NCI-H1694 (cell line): ENCODE measurements around the gene TRMT61A.

Source experiments
- DNase-seq: peaks from one replicate; lab custom pipeline; 2025; lab: John Stamatoyannopoulos, UW

Gene TRMT61A

GRCh38 chr14:103535081-103535890 is 6.3 kb downstream of the TRMT61A start:
- DNase-seq = no peak

GRCh38 chr14:103535891-103536565 is 7.0 kb downstream of the TRMT61A start:
- no peak for DNase-seq

- no peak for DNase-seq
Measured at GRCh38 chr14:103536693-103537092, 7.7 kb downstream of the TRMT61A start.

- DNase-seq = no peak
Measured at GRCh38 chr14:103537175-103537990, 8.4 kb downstream of the TRMT61A start.

GRCh38 chr14:103538291-103539055 is 9.5 kb downstream of the TRMT61A start:
- DNase-seq = no peak

GRCh38 chr14:103539056-103539825 is 10.2 kb downstream of the TRMT61A start:
- no peak for DNase-seq

GRCh38 chr14:103540821-103541708 is 12.1 kb downstream of the TRMT61A start:
- no peak for DNase-seq

- DNase-seq = no peak
Measured at GRCh38 chr14:103541709-103542604, 13.0 kb downstream of the TRMT61A start.

- no peak for DNase-seq
Measured at GRCh38 chr14:103542605-103543088, 13.7 kb downstream of the TRMT61A start.

- DNase-seq = no peak
Measured at GRCh38 chr14:103543140-103543539, 14.1 kb downstream of the TRMT61A start.

- no peak for DNase-seq
Measured at GRCh38 chr14:103543721-103544387, 14.9 kb downstream of the TRMT61A start.

- DNase-seq = peak; percentile 42
Measured at GRCh38 chr14:103544388-103545218, 15.6 kb downstream of the TRMT61A start.

- no peak for DNase-seq
Measured at GRCh38 chr14:103545219-103545914, 16.4 kb downstream of the TRMT61A start.

- no peak for DNase-seq
Measured at GRCh38 chr14:103545915-103546651, 17.1 kb downstream of the TRMT61A start.

GRCh38 chr14:103546652-103547454 is 17.9 kb downstream of the TRMT61A start:
- DNase-seq = peak; percentile 78
